IPS-18c (cell line): ENCODE measurements around the gene CMC4.

Experiments
- H3K4me3 ChIP-seq: 2 replicates; pipeline ENCODE4 v1.7.0; 2013; ENCODE audit warnings: low read depth, mild to moderate bottlenecking, low read length, moderate library complexity; ENCODE audit not compliant: insufficient read depth
- H3K9me3 ChIP-seq: one replicate; pipeline ENCODE4 v1.6.1; 2013; ENCODE audit warnings: mild to moderate bottlenecking, low read length, moderate library complexity; ENCODE audit not compliant: control insufficient read depth, insufficient read depth

The CMC4 gene

GRCh38 chrX:155026420-155026726, 44.6 kb downstream of the CMC4 start:
- H3K4me3 ChIP-seq = peak overlapping the region; percentile 36; the same call in 1 of the 2 replicates
- H3K9me3 ChIP-seq = no peaks in the 10 kb centered on the region

GRCh38 chrX:155023907-155024833, 46.8 kb downstream of the CMC4 start:
- no peaks in the 10 kb centered on the region for H3K9me3 ChIP-seq

GRCh38 chrX:155022585-155022984, 48.4 kb downstream of the CMC4 start, which contains the start of gene F8:
TSS of gene F8 (minus strand) at chrX:155022723. CDS start at chrX:155022552, 171 bp downstream.
- Histone ChIP-seq H3K9me3 (no peaks in the 10 kb centered on the region), H3K4me3 (no peak within 1 kb of the TSS)

More at GRCh38 chrX:155023907-155024833, 46.8 kb downstream of the CMC4 start:
- H3K4me3 ChIP-seq = no peak overlapping the region

GRCh38 chrX:155020591-155020990, 50.3 kb downstream of the CMC4 start:
- H3K9me3 ChIP-seq = no peaks in the 10 kb centered on the region
- no peak overlapping the region for H3K4me3 ChIP-seq
